ENCODE results near the gene HNRNPA2B1. TPM values are rescaled to one million over a fixed set of nuclear protein-coding genes. Genes with fewer than 3 reads are reported as not detected.

HNRNPA2B1 gene
- total and polyA plus RNA-seq, 2 of the 8 experiments (the other 6 are each of a cell fraction or from before 2014, with no cell fraction given), result 276 to 1,255 TPM

DNA sequence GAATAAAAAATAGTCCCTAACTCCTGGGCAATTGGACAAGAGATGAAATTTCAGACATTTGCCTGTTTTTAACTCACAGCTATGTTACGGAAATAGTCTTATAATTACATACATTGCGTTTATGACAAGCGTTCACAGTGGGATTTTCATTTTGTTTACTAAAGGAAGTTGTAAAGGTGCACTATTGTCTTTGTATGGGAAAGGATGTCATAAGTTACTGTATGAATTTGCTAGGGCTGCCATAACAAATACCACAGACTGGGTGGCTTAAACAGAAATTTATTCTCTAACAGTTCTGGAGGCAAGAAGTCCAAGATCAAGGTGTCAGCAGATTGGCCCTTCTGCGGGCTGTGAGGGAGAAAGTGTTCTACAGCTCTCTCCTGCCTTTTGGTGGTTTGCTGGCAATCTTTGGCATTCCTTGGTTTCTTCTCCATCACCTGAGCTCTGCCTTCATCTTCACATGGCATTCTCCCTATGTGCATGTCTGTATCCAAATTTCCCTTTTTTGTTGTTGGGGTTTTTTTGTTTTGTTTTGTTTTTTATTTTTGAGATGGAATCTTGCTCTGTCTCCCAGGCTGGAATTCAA lies 42.9 kb downstream of the HNRNPA2B1 start:
- Histone ChIP-seq H3K14ac (ENCODE audit: insufficient read length) (no peak overlapping the region), H3K27ac (ENCODE audit: low read depth, low read length) (no peak overlapping the region), H4K8ac (ENCODE audit: extremely low read depth, insufficient read depth, low read length) (no peak overlapping the region), H3K27me3 (replicated peaks in 1 of 4; ENCODE audit: control insufficient read depth in 3 of 4, extremely low read depth in 1 of 4, insufficient read depth in 3 of 4, low read length in 3 of 4) (peaks cover 0 to 7% (median 0%) of the 10 kb centered on the region in 4 experiments; a peak in 2 of 7 replicates), H3K56ac (replicated peaks; ENCODE audit: insufficient read length, low read depth, low read length) (no peak overlapping the region), H2BK12ac (ENCODE audit: low read depth, low read length) (no peak overlapping the region), H3K9me3 (ENCODE audit: insufficient read depth in 2 of 2, low read depth in 1 of 2, low read length in 1 of 2) (no peaks in the 10 kb centered on the region), H3K18ac (ENCODE audit: extremely low read depth, low read length) (no peak overlapping the region), H3K4ac (replicated peaks; ENCODE audit: insufficient read length, low read depth, low read length) (no peak overlapping the region), H4K91ac (replicated peaks; ENCODE audit: insufficient read length, low read length) (no peak overlapping the region), H4K5ac (ENCODE audit: insufficient read length, low read depth, low read length) (no peak overlapping the region), H3K23me2 (ENCODE audit: low read depth, low read length) (peaks cover 6% of the 10 kb centered on the region), H4K20me1 (replicated peaks in 1 of 2; ENCODE audit: control insufficient read depth in 1 of 2, insufficient read depth in 2 of 2, low read length in 2 of 2) (peaks cover 22 to 40% of the 10 kb centered on the region in 2 experiments), H2BK5ac (ENCODE audit: low read depth, low read length) (no peak overlapping the region), H3K79me1 (ENCODE audit: low read depth, low read length) (peaks cover 23% of the 10 kb centered on the region), H2AFZ (ENCODE audit: low read length) (no peak overlapping the region), H3K4me3 (ENCODE audit: extremely low read depth in 1 of 4, insufficient read depth in 2 of 4, low read depth in 3 of 4, low read length in 4 of 4) (no peak overlapping the region), H2AK5ac (ENCODE audit: low read depth, low read length) (no peak overlapping the region), H3K36me3 (ENCODE audit: control insufficient read depth in 2 of 4, insufficient read depth in 4 of 4, low read length in 3 of 4) (no peaks in the 10 kb centered on the region), H2BK20ac (ENCODE audit: low read length) (no peak overlapping the region), H2BK120ac (replicated peaks; ENCODE audit: low read depth, low read length) (no peak overlapping the region), H3K23ac (ENCODE audit: insufficient read length) (no peak overlapping the region), H3K4me1 (replicated peaks in 1 of 4; ENCODE audit: control insufficient read depth in 3 of 4, insufficient read depth in 4 of 4, low read length in 3 of 4) (peaks cover 21 to 40% (median 32%) of the 10 kb centered on the region in 4 experiments), H3K79me2 (ENCODE audit: control insufficient read depth in 1 of 2, insufficient read depth in 2 of 2, low read length in 2 of 2) (peaks cover 35 to 98% of the 10 kb centered on the region in 2 experiments), H3K9ac (replicated peaks in 1 of 4; ENCODE audit: extremely low read depth in 1 of 4, low read depth in 3 of 4, low read length in 3 of 4) (no peak overlapping the region), H2BK15ac (ENCODE audit: low read length) (no peak overlapping the region), H3K4me2 (ENCODE audit: insufficient read depth in 1 of 2, low read depth in 2 of 2, low read length in 2 of 2) (no peak overlapping the region)
- TF ChIP-seq CEBPB (IDR thresholded peaks at IDR 0.05; ENCODE audit: low read depth, low read length) (0 out of 2 replicates have a peak, but pooled peaks have one; percentile 27), BRCA1 (IDR thresholded peaks at IDR 0.05; ENCODE audit: low read depth, low read length) (no peak)
- TF ChIP-seq, protein P1, sequence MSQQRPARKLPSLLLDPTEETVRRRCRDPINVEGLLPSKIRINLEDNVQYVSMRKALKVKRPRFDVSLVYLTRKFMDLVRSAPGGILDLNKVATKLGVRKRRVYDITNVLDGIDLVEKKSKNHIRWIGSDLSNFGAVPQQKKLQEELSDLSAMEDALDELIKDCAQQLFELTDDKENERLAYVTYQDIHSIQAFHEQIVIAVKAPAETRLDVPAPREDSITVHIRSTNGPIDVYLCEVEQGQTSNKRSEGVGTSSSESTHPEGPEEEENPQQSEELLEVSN (IDR thresholded peaks at IDR 0.05), result no peak
- ChIA-PET POLR2A (ENCODE audit: partially characterized antibody) (interaction anchor here (0.9 to 6.1 kb wide), 9 partner anchors 9 to 42 kb away, joined by 3 to 56 read pairs (median 7); no protein-coding TSS in a partner anchor), CTCF (ENCODE audit: partially characterized antibody) (interaction anchor here (1.0 to 1.6 kb wide), 4 partner anchors 9 to 66 kb away, joined by 3 to 4 read pairs (median 3); no protein-coding TSS in a partner anchor)
- 86% methylated on average over 4 of the region's 4 CpGs; no CpG with 5 or more reads in 1 of the 2 experiments for WGBS, 2 experiments (ENCODE audit: extremely low coverage in 1 of 2, insufficient coverage in 1 of 2, insufficient read length in 1 of 2, insufficient replicate concordance in 2 of 2, low coverage in 1 of 2, low lambda C conversion rate in 2 of 2, missing lambda C conversion rate in 1 of 2)
- DNase-seq (ENCODE audit: low read depth in 1 of 2, low spot score in 2 of 2) (no peak), FAIRE-seq (no peak)

Data from H1 (cell line).